ENCODE data around the gene LRRC51.

DNA sequence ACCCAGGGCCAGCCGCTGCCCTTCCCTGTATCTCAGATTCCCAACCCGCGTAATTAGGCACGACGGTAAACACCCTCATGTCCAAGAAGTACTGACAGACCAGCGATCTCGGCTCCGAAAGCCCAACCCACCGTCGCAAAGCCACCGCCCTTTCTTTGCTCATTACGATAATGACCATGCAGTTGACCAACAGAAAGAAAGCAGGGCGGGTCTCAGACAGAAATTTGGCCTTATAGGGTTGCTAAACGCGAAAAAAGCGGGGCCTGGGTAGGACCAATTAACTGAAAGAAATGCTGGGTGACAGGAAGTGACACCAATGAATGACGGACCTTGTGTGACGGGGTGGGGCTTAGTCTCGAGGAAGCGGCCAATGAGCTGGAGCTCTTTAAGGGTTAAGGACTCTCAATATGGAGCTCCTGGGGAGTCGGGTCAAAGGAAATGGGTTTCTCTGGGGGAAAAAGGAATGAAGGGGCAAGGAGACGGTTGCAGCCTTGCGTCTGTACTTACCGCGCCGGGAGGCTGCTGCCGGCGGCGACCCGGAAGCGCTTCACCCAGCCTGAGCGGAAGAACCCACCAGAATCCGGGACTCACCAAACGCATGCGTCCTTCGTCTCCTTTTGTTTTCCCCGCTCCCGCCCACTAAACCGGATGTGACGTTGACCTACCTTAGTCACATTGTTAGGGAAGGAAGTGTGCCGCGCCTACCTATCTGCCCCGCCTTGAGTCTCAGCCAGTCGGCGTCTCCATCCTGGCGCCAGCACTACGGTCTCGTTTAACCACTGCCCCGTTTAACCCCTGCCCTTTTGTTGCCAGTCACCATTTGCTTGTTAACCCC is 31.7 kb downstream of the LRRC51 start, which contains the start of gene ANAPC15:
- TF ChIP-seq, protein P1, sequence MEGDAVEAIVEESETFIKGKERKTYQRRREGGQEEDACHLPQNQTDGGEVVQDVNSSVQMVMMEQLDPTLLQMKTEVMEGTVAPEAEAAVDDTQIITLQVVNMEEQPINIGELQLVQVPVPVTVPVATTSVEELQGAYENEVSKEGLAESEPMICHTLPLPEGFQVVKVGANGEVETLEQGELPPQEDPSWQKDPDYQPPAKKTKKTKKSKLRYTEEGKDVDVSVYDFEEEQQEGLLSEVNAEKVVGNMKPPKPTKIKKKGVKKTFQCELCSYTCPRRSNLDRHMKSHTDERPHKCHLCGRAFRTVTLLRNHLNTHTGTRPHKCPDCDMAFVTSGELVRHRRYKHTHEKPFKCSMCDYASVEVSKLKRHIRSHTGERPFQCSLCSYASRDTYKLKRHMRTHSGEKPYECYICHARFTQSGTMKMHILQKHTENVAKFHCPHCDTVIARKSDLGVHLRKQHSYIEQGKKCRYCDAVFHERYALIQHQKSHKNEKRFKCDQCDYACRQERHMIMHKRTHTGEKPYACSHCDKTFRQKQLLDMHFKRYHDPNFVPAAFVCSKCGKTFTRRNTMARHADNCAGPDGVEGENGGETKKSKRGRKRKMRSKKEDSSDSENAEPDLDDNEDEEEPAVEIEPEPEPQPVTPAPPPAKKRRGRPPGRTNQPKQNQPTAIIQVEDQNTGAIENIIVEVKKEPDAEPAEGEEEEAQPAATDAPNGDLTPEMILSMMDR (IDR thresholded peaks at IDR 0.05; ENCODE audit: low read depth, low read length), result no peak
- TF ChIP-seq EZH2phosphoT487 (IDR thresholded peaks at IDR 0.05; ENCODE audit: low read depth), result no peak
